Inferior parietal cortex (tissue), 1 donor: Measurements from ENCODE around the gene MRPL44.
"Not testable (repeated sequence)": the region's sequence is repeated elsewhere in the genome, so short reads cannot be mapped to it uniquely, and the experiment has no call there.

ENCODE experiments used
- DNase-seq: peaks from one replicate; pipeline ENCODE4 v3.0.0-alpha.2; 2016; ENCODE audit errors: extremely low spot score

MRPL44 gene

DNA sequence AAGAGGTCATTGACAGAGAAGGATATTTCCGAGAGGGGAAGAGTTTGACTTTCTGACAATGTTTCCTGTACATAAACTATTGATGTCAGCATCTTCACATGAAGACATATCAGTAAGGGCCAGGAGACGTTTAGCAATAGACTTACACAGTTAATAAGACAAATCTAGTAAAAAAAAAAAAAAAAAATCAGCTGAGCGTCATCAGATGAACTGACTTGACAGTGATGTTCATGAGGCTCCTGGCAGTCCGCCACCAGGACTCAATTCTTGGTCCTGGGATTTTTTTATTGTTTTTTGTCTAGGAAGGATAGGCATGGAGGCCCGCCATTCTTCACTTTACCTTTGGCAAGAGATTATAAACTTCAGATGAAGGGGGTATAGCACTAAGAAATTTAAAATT is 14.5 kb downstream of the MRPL44 start:
- no peak for DNase-seq

DNA sequence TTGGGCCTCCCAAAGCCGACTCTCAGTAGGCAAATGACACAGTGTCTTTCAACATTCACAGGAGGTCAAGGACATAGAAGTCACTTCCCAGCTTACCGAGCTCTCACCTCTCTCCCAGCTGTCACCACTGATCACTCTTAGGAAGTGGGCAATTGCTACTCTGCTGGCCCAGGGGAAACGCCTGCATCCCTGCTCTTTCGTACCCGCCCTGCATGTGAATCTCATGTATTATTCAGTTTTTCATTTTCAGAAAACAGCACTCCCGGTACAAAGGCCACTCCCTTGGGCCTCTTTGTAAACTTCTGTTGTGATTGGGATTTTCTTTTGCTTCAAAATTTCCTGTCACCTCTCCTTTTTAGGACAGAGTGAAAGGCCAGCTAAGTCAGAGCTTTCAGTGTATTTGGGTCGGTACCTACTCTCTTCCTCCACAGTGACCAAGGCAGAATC is 15.4 kb downstream of the MRPL44 start:
- DNase-seq: no peak

DNA sequence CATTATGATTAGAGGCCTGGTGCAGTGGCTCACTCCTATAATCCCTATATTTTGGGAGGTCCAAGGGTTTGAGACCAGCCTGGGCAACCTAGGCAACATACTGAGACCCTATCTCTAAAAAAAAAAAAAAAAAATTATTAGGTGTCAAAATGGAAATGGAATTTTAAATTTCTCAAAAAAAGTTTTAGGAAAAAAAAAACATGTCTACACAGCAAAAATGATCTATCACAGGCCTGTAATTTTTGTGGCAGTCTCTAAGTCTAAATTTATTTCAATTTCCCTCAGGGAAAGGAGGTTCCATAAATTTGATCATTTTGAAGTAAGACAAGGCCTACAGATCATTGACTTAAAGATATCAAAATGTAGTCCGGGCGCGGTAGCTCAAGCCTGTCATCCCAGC is 16.3 kb downstream of the MRPL44 start:
- DNase-seq: no peak

DNA sequence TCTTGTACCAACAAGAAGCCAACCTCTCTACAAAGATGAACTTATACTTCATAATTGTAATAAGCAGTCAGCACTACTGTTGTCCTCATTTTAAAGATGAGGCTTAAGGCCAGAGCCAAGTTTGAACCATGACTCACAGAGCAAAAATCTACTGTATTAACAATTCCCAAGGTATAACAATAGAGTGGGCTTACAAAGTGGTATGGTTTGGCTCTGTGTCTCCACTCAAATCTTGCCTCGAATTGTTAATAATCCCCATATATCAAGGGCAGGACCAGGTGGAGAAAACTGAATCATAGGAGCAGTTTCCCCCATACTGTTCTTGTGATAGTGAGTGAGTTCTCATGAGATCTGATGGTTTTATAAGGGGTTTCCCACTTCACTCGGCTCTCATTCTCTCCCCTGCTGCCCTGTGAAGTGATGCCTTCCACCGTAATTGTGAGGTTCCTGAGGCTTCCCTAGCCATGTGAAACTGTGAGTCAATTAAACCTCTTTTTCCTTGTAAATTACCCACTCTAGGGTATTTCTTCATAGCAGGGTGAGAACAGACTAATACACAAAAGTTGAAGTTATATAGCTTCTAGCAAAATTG is 19.5 kb downstream of the MRPL44 start:
- no peak for DNase-seq

DNA sequence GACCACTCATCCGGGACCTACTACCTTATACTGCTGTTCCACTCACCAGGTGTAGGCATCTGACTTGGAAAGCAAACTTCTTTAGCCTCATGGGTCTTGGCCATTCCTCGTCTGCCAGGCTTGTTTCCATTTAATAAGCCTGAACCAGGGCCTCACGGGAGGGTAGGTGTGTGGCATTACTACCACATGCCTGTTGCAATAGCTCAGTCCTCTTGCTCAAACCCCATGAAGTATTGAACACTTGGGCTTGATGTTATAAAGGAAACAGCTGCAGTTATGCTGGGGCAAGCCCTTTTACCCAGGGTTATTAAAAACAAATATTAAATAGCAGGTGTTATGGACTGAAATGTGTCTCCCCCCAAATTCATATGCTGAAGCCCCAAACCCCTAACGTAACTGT is 21.2 kb downstream of the MRPL44 start:
- no peak for DNase-seq

DNA sequence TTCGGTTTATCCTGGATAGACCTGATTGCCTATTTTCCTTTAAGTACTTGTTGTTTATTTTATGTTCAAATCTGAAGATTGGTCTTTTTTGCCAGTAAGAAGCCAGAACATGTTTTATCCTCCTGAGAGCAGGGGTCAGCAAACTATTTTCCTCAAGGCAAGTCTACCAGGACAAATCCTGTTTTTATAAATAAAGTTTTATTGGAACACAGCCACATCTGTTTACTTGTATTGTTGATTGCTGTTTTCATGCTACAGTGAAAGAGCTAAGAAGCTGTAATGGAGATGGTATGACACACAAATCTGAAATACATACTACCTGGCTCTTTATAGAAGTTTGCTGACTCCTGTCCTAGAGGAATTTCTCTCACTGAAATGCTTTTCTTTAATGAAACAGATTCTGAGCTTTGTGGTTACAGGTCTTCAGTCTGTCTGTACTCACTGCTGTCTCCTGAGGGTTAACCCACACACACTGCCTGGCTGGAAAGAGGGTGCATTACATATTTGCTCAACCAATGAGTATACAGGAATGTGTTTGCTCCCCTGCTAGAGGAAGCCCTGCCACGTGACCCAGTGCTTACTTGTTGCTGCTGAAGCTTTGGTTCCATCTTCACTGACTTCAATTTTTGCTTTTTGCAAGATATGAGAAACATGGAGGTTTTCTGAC is 22.6 kb downstream of the MRPL44 start:
- no peak for DNase-seq

DNA sequence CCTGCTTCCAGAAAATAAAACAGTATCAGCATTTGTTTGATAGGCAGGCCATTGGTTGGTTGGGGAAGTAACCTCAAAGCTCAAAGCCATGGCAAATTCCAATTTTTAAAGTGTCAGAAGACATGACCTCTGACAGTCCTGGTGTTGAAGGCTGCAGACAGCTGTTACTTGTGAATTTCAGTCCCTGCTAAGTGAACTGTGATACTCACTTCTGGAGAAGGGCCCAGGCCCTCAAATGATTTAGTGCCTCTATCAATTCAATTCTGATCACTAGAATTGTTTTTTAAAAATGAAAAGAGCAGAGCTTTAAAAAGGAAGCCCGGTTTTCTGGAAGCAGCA is 23.1 kb downstream of the MRPL44 start:
- DNase-seq: no peak

DNA sequence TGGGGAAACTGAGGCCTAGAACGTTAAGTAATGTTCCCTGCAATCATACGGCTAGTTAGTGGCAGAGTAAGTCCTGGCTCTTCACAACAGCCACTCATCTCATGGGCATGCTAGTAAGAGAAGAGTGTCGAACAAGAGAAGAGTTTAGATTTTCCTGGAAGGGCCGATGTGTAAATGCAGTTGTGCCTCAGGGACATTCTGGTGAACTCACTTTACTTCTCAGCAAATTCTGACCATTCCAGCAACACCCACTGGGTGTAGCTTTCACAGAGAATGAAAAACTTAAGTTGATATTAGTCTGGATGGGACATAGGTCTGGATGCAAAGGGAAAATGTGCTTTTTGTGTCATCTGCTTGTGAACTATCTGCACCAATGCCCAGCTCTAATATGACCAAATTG is 23.5 kb downstream of the MRPL44 start:
- no peak for DNase-seq

DNA sequence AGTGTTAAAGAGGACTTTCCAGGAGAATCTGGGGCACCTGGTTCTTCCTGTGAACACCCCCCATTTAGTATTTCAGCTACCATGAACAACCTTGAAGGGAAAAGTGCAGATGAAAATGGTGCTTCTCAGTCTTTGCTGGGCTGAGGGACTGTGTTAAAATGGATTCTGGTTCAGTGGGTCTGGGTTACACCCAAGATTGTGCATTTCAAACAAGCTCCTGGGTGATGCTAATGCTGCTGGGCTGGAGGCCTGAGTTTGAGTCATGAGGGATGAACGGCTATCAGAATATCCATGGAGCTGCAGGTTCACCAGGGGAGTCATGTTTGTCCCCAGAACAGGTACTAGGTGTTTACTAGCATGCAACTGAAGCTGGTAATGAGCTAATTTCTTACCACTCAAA is 24.0 kb downstream of the MRPL44 start:
- no peak for DNase-seq

DNA sequence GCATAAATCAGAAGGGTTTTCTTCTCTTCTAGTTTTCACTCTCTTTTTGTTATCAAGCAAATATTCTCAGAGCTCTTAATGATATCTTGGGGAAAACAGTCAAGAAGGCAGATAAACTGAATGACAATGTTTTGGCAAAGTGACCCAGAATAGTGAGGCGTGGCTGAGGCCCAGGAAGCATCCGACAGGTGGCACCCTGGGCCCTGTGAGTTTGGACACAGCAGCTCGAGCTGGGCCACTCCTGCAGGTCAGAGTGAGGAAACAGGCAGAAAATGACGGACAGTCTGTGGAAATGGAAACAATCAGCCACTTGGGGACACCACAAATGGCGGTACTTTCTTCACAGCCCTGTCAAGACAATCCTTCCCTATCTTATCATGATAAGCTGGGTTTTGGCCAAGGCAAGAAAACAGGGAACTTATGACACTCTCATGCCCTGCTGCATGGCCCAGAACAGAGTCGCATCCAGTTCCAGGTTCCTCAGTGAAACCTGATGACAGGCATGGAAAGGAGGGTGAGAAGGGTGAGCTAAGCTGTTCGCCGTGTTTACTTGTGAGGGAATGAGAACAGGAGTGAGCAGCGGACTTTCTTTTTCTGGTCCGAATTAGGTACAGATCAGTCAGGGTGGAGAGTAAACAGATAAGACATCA is 32.1 kb downstream of the MRPL44 start:
- DNase-seq: no peak

DNA sequence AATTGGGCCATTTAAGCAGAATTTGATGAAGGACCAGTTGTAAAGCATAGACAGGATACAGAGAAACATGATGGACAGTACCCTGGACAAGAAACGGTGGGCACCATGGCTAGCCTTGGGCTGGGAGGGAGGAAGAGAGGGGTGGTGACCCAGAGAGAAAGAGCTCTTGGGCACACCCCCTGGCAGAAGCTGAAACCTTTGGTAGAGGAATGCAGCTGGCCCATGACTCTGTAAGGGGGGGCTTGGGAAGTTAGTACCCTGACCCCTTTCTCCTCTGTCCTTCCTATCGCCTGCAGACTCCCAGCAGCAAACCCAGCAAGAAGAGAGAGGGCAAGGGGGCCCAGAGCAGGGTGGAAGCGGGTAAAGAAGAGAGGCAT is 32.6 kb downstream of the MRPL44 start:
- no peak for DNase-seq

DNA sequence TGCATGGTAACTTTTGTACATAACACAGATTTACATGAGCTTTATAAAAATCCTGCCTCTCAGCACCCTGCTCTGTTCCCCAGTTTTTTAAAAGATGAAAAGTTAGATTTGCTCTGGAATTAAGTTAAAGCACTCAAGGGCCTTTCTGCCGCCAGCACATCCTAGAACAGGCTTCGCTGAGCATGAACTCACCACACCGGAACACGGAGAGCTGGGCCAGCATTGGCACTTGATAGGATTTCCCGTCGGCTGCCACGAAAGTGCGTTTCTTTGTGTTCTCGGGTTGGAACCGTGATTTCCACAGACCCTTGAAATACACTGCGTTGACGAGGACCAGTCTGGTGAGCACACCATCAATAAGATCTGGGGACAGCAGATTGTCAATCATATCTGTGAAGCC is 34.3 kb downstream of the MRPL44 start:
- DNase-seq: no peak

DNA sequence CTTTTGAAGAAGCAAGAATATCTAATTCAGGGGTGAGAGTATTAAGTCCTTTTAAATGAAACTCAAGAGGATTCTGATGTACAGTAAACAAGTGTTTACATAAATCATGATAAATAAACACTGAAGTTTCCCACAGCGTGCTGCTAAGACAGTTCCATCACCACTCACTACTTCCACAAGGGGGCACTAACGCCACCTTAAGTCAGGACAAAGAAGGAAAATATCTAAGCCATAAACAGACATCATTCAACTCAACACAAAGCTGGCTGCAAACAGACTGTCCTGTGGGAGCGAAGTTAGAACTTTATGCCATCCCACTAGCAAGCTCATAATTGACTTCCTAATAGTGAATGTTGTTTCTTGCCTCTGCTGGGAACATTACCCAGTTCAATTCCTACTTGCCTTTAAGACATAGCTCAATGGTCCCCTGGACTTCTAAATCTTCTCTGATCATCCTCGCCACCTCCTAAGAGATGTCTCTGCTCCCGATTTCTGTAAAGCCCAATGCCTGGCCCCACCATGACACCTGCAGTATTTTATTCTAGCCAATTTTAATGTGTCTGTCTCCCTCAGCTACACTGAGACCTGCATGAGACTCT is 36.5 kb downstream of the MRPL44 start:
- peak; percentile 87 for DNase-seq

DNA sequence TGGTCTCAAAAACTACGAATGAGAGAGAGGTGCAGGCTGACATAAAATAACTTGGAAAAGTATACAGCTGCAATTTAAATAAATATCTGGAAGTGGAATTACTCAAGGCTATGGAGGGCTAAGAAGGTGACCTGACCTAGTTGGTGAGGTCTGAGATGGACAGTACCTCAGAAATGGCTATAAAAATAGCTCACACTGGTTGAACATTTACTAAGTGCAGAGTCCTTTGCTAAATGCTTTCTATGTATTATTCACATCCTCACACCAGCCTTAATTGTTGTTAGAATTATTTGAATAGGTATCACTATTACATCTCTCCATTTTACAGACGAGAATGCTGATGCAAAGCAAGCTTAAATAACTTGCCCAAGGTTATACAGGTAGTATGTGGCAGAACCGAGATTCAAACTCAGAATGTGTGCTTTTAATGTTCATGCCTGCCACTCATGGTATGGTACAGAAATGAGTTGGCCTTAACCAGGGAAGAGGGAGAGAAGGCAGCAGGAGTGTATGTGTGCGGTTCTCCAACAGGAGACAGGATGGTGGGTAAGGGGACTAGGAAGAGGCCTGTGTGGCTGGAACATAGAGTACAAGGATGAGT is 37.4 kb downstream of the MRPL44 start:
- DNase-seq: no peak

DNA sequence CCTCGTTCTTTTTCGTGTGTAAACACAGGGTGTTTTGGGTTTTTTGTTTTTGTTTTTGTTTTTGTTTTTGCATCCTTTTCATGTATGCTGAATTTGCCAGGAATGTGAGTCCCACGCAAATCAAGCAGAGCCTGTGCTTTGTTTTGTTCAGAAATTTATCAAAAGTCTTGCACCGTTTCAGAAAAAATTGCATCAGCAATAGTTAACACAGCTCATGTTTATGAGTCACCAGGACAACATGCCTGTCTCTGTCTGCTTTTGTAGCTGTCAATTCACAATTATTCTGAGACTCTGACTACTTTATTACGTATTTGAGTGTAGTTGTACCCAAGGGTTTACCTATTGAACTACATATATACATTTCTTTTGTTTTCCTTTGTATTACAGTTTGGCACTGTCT is 38.3 kb downstream of the MRPL44 start:
- no peak for DNase-seq

DNA sequence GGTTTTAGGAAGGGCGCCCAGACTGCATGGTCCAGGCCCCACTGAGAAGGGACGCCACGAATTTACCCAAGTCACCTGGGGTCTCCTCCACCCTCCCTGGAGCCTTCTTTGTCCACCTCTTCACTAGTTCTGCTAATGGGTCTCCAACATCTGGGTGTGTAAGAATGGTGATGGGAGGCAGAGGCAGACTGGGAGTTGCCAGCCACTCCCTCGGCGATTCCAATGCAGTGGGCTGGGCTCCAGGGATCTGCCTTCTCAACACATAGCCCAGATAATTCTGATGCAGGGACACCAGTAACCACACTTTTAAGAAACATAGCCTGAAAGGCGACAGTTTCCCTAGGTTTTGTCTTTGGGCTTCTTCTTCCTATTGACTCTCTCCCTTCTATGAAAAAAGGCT is 39.1 kb downstream of the MRPL44 start:
- no peak for DNase-seq

DNA sequence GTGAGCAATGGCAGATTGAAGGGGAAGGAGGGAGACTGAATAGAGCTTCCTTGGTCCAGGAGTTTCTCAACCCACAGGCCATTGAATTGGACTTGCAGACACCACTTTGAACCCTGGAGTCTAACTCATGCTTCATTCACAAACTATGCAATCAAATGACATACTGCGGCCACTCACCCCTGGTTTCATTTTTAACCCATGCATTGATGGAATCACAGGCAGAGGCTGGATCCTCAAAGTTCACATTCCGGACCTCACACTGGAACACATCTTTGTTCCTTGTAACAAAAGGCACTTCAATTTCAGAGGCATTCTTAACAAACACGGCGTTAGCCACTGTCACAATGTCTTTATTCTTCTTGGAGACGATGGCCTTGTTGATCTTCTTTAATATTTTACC is 40.7 kb downstream of the MRPL44 start:
- no peak for DNase-seq

DNA sequence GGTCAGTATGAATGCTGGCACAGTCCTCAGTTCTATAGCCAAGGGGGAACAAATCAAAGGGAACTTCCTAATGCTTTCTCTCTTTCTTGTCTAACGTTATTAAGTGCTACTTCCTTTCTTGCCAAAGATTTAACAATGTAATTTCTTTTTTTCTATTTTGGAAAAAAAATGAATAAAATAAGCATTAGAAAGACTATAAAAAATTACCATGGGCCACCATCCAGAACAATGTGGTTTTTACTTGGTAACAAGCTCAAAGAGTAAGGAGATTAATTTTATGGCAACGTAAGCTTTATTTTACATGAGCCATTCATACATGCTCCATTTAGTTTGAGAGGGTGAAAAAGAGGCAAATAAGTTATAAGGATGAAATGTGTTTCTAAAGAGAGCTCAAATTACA is 41.7 kb downstream of the MRPL44 start:
- no peak for DNase-seq

DNA sequence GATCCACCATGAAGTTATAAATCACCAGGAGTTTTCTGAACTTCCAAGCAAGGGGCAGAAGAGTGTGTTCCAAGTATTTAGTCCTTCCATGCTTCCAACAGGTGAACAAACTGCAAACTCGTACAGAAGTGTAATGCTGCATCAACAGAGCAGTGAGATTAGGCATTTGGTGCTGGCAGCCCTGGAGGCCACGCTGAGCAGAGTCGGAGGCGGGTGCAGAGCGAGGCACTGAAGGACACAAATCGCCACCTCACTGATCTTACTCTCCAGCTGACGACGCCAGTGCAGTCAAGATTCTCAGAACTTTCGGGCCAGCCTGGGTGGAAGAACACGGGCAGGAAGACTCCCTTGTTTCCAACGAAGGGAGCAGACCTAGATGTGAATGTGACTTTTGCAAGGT is 42.6 kb downstream of the MRPL44 start:
- no peak for DNase-seq

DNA sequence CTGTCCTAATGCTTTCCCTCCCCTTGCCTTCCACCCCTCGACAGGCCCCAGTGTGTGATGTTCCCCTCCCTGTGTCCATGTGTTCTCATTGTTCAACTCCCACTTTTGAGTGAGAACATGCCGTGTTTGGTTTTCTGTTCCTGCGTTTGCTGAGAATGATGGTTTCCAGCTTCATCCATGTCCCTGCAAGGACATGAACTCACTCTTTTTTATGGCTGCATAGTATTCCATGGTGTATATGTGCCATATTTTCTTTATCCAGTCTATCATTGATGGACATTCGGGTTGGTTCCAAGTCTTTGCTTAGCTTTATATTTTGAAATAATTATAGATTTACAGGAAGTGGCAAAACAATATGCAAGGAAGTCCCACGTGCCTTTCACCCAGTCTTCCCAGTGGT is 43.4 kb downstream of the MRPL44 start:
- DNase-seq: not testable (repeated sequence)

DNA sequence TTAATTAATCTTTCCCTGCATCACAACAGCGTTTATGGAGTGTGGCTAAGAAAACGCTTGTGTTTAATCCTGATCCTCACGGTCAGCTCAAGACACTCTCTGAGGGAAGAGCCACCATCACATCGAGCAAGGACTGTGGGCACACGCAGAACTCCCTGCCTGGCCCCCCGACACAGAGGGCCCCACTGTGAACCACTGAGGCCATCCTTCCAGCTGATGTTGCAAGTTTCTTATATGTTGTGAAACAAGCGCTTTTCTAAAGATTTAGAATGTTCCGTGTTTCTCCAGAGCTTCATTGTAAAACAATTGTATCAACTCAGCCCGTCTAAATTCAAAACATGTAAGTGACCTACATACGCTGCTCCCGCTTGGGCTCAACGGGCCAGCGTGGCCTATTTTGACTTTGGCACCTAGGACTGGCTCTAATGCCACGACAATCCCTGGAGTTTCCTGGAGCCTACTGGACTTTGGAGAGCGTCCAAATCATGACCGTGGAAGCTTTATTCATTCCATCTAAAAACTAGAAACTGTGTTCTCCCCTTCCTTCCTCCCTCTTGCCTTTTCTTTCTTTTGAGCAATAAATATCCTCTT is 46.9 kb downstream of the MRPL44 start:
- peak; percentile 20 for DNase-seq

DNA sequence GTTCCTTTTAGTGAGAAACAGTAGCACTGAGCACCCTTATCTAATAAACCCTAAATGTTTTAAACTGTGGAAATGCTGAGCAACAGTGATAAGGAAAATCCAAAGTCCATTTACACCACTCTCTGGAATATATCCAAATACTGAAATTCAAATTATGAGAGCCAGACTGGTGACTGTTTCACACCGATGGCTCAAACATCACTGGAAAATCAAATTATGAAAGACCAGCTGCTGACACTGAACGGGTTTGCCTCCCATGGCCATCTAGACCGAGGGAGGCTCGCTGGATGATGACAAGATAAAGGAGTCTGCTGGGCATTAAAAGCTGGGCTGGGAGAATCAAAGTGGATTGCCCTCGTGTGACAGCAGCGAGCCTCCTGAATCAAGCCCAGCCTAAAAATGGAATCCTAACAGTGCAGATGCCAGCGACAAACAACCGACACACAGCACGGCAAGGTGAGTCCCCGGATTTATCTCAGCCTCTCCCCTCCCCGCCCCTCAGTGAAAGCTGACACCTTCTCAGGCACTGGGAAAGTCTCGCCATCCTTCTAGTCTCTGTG is 51.5 kb downstream of the MRPL44 start:
- no peak for DNase-seq
